ENCODE data around the gene SIPA1L3.

SIPA1L3 gene

GRCh38 chr19:38125238-38125637 lies 218.2 kb downstream of the SIPA1L3 start:
- Histone ChIP-seq H3K4me2 (ENCODE audit: low read length) (no peak overlapping the region), H3K36me3 (replicated peaks; ENCODE audit: low read depth, low read length) (peaks cover 26% of the 10 kb centered on the region), H3K4me1 (ENCODE audit: low read length) (no peaks in the 10 kb centered on the region), H3K9me3 (ENCODE audit: insufficient read depth, low read length) (no peaks in the 10 kb centered on the region), H3K9ac (ENCODE audit: low read length) (no peak overlapping the region), H3K79me2 (ENCODE audit: low read length) (no peaks in the 10 kb centered on the region), H4K20me1 (ENCODE audit: insufficient read depth, low read length) (no peaks in the 10 kb centered on the region), H2AFZ (ENCODE audit: low read depth, low read length) (no peak overlapping the region), H3K27me3 (ENCODE audit: low read depth, low read length) (no peaks in the 10 kb centered on the region), H3K27ac (ENCODE audit: low read length) (no peak overlapping the region), H3K4me3 (ENCODE audit: low read length) (no peak overlapping the region)
- TF ChIP-seq EZH2phosphoT487 (IDR thresholded peaks at IDR 0.05; ENCODE audit: low read depth) (no peak), CTCF (IDR thresholded peaks at IDR 0.05; ENCODE audit: low read depth, low read length) (no peak)

- H3K27ac ChIP-seq (ENCODE audit: low read length) = no peak overlapping the region
- no peaks in the 10 kb centered on the region for H3K4me1 ChIP-seq (ENCODE audit: low read length)
- H3K79me2 ChIP-seq (ENCODE audit: low read length) = no peaks in the 10 kb centered on the region
- H3K27me3 ChIP-seq (ENCODE audit: low read depth, low read length) = no peaks in the 10 kb centered on the region
- no peak overlapping the region for H3K4me2 ChIP-seq (ENCODE audit: low read length)
- no peak for TF ChIP-seq EZH2phosphoT487 (IDR thresholded peaks at IDR 0.05; ENCODE audit: low read depth)
- TF ChIP-seq CTCF (IDR thresholded peaks at IDR 0.05; ENCODE audit: low read depth, low read length) = no peak
- H3K9ac ChIP-seq (ENCODE audit: low read length) = no peak overlapping the region
- H3K9me3 ChIP-seq (ENCODE audit: insufficient read depth, low read length) = no peaks in the 10 kb centered on the region
- H3K36me3 ChIP-seq (replicated peaks; ENCODE audit: low read depth, low read length) = peaks cover 8% of the 10 kb centered on the region
- H4K20me1 ChIP-seq (ENCODE audit: insufficient read depth, low read length) = no peaks in the 10 kb centered on the region
- H2AFZ ChIP-seq (ENCODE audit: low read depth, low read length) = no peak overlapping the region
- no peak overlapping the region for H3K4me3 ChIP-seq (ENCODE audit: low read length)
Observed at GRCh38 chr19:38130399-38130798, 223.4 kb downstream of the SIPA1L3 start.

- no peak overlapping the region for H3K27ac ChIP-seq (ENCODE audit: low read length)
- H3K4me2 ChIP-seq (ENCODE audit: low read length) = no peak overlapping the region
- no peak overlapping the region for H3K9ac ChIP-seq (ENCODE audit: low read length)
Observed at GRCh38 chr19:38132781-38133180, 225.8 kb downstream of the SIPA1L3 start.

GRCh38 chr19:38133319-38133718 lies 226.3 kb downstream of the SIPA1L3 start:
- H2AFZ ChIP-seq (ENCODE audit: low read depth, low read length) = no peak overlapping the region
- no peaks in the 10 kb centered on the region for H3K4me1 ChIP-seq (ENCODE audit: low read length)
- H3K36me3 ChIP-seq (replicated peaks; ENCODE audit: low read depth, low read length) = peaks cover under 1% of the 10 kb centered on the region
- H3K4me2 ChIP-seq (ENCODE audit: low read length) = no peak overlapping the region
- H3K27ac ChIP-seq (ENCODE audit: low read length) = no peak overlapping the region
- no peak overlapping the region for H3K4me3 ChIP-seq (ENCODE audit: low read length)
- H3K79me2 ChIP-seq (ENCODE audit: low read length) = no peaks in the 10 kb centered on the region
- no peaks in the 10 kb centered on the region for H4K20me1 ChIP-seq (ENCODE audit: insufficient read depth, low read length)
- H3K9me3 ChIP-seq (ENCODE audit: insufficient read depth, low read length) = no peaks in the 10 kb centered on the region
- TF ChIP-seq EZH2phosphoT487 (IDR thresholded peaks at IDR 0.05; ENCODE audit: low read depth) (no peak), CTCF (IDR thresholded peaks at IDR 0.05; ENCODE audit: low read depth, low read length) (no peak)
- no peak overlapping the region for H3K9ac ChIP-seq (ENCODE audit: low read length)
- H3K27me3 ChIP-seq (ENCODE audit: low read depth, low read length) = no peaks in the 10 kb centered on the region

More at GRCh38 chr19:38132781-38133180, 225.8 kb downstream of the SIPA1L3 start:
- no peaks in the 10 kb centered on the region for H3K27me3 ChIP-seq (ENCODE audit: low read depth, low read length)
- H3K4me1 ChIP-seq (ENCODE audit: low read length) = no peaks in the 10 kb centered on the region
- no peaks in the 10 kb centered on the region for H4K20me1 ChIP-seq (ENCODE audit: insufficient read depth, low read length)
- TF ChIP-seq EZH2phosphoT487 (IDR thresholded peaks at IDR 0.05; ENCODE audit: low read depth) = no peak
- TF ChIP-seq CTCF (IDR thresholded peaks at IDR 0.05; ENCODE audit: low read depth, low read length) = no peak
- no peak overlapping the region for H2AFZ ChIP-seq (ENCODE audit: low read depth, low read length)
- no peak overlapping the region for H3K4me3 ChIP-seq (ENCODE audit: low read length)
- H3K36me3 ChIP-seq (replicated peaks; ENCODE audit: low read depth, low read length) = peaks cover 2% of the 10 kb centered on the region
- H3K9me3 ChIP-seq (ENCODE audit: insufficient read depth, low read length) = no peaks in the 10 kb centered on the region
- H3K79me2 ChIP-seq (ENCODE audit: low read length) = no peaks in the 10 kb centered on the region

All from OCI-LY3 (cell line).